ENCODE results near the gene NRP2.

DNA sequence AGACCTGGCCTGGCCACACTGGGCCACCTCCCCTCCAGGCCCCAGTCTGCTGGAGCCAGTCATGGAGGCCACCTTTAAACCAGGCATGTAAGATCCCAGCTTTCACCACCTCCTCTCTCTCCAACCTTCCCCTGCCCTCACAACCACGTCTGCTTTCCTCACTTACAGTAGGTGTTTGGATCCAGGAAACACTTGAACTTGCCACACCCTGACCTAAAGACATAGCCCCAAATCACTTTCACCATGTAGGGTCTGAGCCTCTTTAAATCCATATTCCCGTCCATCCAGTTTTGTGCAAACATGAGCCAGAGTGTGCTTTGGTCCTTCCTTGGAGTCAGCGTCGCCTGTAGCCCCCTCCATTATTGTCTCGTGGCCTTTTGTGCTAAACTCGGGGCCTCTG lies 66.8 kb downstream of the NRP2 start:
- TF ChIP-seq CTCF (IDR thresholded peaks at IDR 0.05) = no peak
- TF ChIP-seq POLR2A (IDR thresholded peaks at IDR 0.05) = no peak

Data from Peyer's patch (tissue), 4 donors.